SK-N-SH (cell line): ENCODE results near the gene NXPE3. TPM values are rescaled to one million over a fixed set of nuclear protein-coding genes. Genes with fewer than 3 reads are reported as not detected.
"Not testable (repeated sequence)": the region's sequence is repeated elsewhere in the genome, so short reads cannot be mapped to it uniquely, and the experiment has no call there.

ENCODE experiments used
- CTCF ChIA-PET: fragments of 300-600, 350-600 bp; formaldehyde crosslinking; extraction: SDS; loops from one replicate; lab custom pipeline; 2021; lab: Yijun Ruan, JAX
- POLR2A ChIA-PET: fragments of 350-600 bp; sonication (Branson Sonifier 250); formaldehyde crosslinking; extraction: SDS; loops from one replicate; lab custom pipeline; 2020; ENCODE audit warnings: antibody characterized with exemption, inconsistent platforms; lab: Yijun Ruan, JAX
- DNase-seq: peaks from one replicate; pipeline ENCODE4 v3.0.0; 2012
- H2AFZ ChIP-seq: fragments of 200-600 bp; sonication (generic); 2 replicates; pipeline ENCODE4 v1.8.1; 2016; ENCODE audit warnings: antibody characterized with exemption, mild to moderate bottlenecking, low read depth
- H3F3A ChIP-seq: fragments of 200-600 bp; sonication (generic); replicated peaks from 2 replicates; pipeline ENCODE3; 2016; ENCODE audit warnings: antibody characterized with exemption, mild to moderate bottlenecking; ENCODE audit not compliant: insufficient read depth
- H3K27ac ChIP-seq, 2 experiments: fragments of 200-500 bp in 1 of 2; fragments of 200-600 bp in 1 of 2; sonication (Bioruptor generic) in 1 of 2; sonication (generic), shearing (Covaris generic) in 1 of 2; 2 replicates each; pipeline versions ENCODE4 v1.5.1 to v1.6.1; 2014 to 2016; ENCODE audit warnings: low read depth in 2 of 2, inconsistent platforms in 1 of 2, low read length in 1 of 2, mild to moderate bottlenecking in 1 of 2, mixed read lengths in 1 of 2
- H3K27me3 ChIP-seq: fragments of 200-600 bp; sonication (generic), shearing (Covaris generic); 2 replicates; pipeline ENCODE4 v1.6.1; 2016; ENCODE audit warnings: mixed run types; ENCODE audit not compliant: insufficient read depth
- H3K36me3 ChIP-seq, 2 experiments: fragments of 200-500 bp in 1 of 2; fragments of 200-600 bp in 1 of 2; sonication (Bioruptor generic) in 1 of 2; sonication (generic) in 1 of 2; replicated peaks in 1 of 2; 2 replicates each; pipeline versions ENCODE3 to v1.5.1; 2014 to 2016; ENCODE audit warnings: low read length in 1 of 2, mild to moderate bottlenecking in 1 of 2; ENCODE audit not compliant: insufficient read depth in 2 of 2, control insufficient read depth in 1 of 2
- H3K4me1 ChIP-seq, 2 experiments: fragments of 200-500 bp in 1 of 2; fragments of 200-600 bp in 1 of 2; sonication (Bioruptor generic) in 1 of 2; sonication (generic), shearing (Covaris generic) in 1 of 2; 2 replicates each; pipeline versions ENCODE4 v1.5.1 to v1.6.1; 2014 to 2016; ENCODE audit warnings: low read depth in 1 of 2, low read length in 1 of 2, mixed run types in 1 of 2; ENCODE audit not compliant: insufficient read depth in 2 of 2, control insufficient read depth in 1 of 2
- H3K4me2 ChIP-seq: fragments of 200-600 bp; sonication (generic), shearing (Covaris generic); 2 replicates; pipeline ENCODE4 v1.6.1; 2017; ENCODE audit warnings: mixed run types
- H3K4me3 ChIP-seq, 2 experiments: fragments of 200-500 bp in 1 of 2; fragments of 200-600 bp in 1 of 2; sonication (Bioruptor generic) in 1 of 2; sonication (generic), shearing (Covaris generic) in 1 of 2; 2 replicates each; pipeline versions ENCODE4 v1.5.1 to v1.8.1; 2014 to 2016; ENCODE audit warnings: low read depth in 2 of 2, inconsistent platforms in 1 of 2, low read length in 1 of 2, mild to moderate bottlenecking in 1 of 2, mixed read lengths in 1 of 2, moderate library complexity in 1 of 2
- H3K79me2 ChIP-seq: fragments of 200-600 bp; sonication (generic); 2 replicates; pipeline ENCODE4 v1.8.1; 2017; ENCODE audit warnings: mild to moderate bottlenecking; ENCODE audit not compliant: insufficient read depth
- H3K9ac ChIP-seq: fragments of 200-600 bp; sonication (generic); 2 replicates; pipeline ENCODE4 v1.6.1; 2017; ENCODE audit warnings: mixed run types
- H3K9me2 ChIP-seq: fragments of 200-600 bp; sonication (generic); 2 replicates; pipeline ENCODE4 v1.6.1; 2017; ENCODE audit warnings: mixed run types
- H3K9me3 ChIP-seq: fragments of 200-600 bp; sonication (generic); 2 replicates; pipeline ENCODE4 v1.6.1; 2017; ENCODE audit warnings: mixed run types, mild to moderate bottlenecking, moderate library complexity
- H4K20me1 ChIP-seq: fragments of 200-600 bp; sonication (generic); 2 replicates; pipeline ENCODE4 v1.6.1; 2017; ENCODE audit warnings: mild to moderate bottlenecking, mixed run types; ENCODE audit not compliant: insufficient read depth
- CHD2 ChIP-seq: fragments of 150-350 bp; IDR thresholded peaks from 2 replicates; pipeline ENCODE4 v1.6.1; 2018; ENCODE audit warnings: low read length; ENCODE audit not compliant: partially characterized antibody
- CTCF ChIP-seq: fragments of 200-600 bp; sonication (generic); IDR thresholded peaks from 2 replicates; pipeline ENCODE4 v1.6.1; 2017; ENCODE audit warnings: antibody characterized with exemption, mild to moderate bottlenecking, moderate library complexity
- FOXM1 ChIP-seq: IDR thresholded peaks from 2 replicates; pipeline ENCODE4 v1.4.0; 2012; ENCODE audit warnings: low read depth, mild to moderate bottlenecking
- JUND ChIP-seq: IDR thresholded peaks from 2 replicates; pipeline ENCODE4 v1.4.0; 2012
- MXI1 ChIP-seq: IDR thresholded peaks from 2 replicates; pipeline ENCODE4 v1.6.1; 2012; ENCODE audit warnings: mild to moderate bottlenecking, low read depth, low read length, improper control_type of control experiment
- NFIC ChIP-seq: IDR thresholded peaks from 2 replicates; pipeline ENCODE4 v1.4.0; 2012; ENCODE audit warnings: borderline replicate concordance
- REST ChIP-seq: IDR thresholded peaks from 2 replicates; pipeline ENCODE4 v1.6.1; 2012; ENCODE audit warnings: mild to moderate bottlenecking, low read depth, low read length, moderate library complexity
- SIN3A ChIP-seq: IDR thresholded peaks from 2 replicates; pipeline ENCODE4 v1.6.1; 2012; ENCODE audit warnings: low read depth, mild to moderate bottlenecking, low read length, moderate library complexity, borderline replicate concordance
- TAF1 ChIP-seq: IDR thresholded peaks from 2 replicates; pipeline ENCODE4 v1.6.1; 2012; ENCODE audit warnings: low read depth, mild to moderate bottlenecking, low read length, moderate library complexity, borderline replicate concordance
- YY1 ChIP-seq: IDR thresholded peaks from 2 replicates; pipeline ENCODE4 v1.4.0; 2012; ENCODE audit warnings: low read depth, mild to moderate bottlenecking
- WGBS: methylation state at CpG from one replicate; pipeline ENCODE4 v1.1.6; 2017; ENCODE audit warnings: low lambda C conversion rate; 5-methylcytosine and 5-hydroxymethylcytosine counted together
- polyA plus RNA-seq, 3 experiments: library from polyadenylated mRNA; depleted of rRNA; stranded (reverse); fragments of >200 nt; gene quantifications; 2 replicates each; pipeline ENCODE4 v1.2.3, GENCODE V29; 2012

The NXPE3 gene
- polyA plus RNA-seq, 1 of the 3 experiments (the other 2 are of a cell fraction) = 21.3 TPM

GRCh38 chr3:101762041-101762646 is 16.9 kb upstream of the NXPE3 start:
- no peaks in the 10 kb centered on the region for H3K9me3 ChIP-seq
- CTCF ChIA-PET = no interaction called here
- H4K20me1 ChIP-seq = no peaks in the 10 kb centered on the region
- H3K36me3 ChIP-seq = peaks cover 58 to 66% of the 10 kb centered on the region in 2 experiments
- no peaks in the 10 kb centered on the region for H3K27me3 ChIP-seq
- H2AFZ ChIP-seq = no peak overlapping the region
- no peak for DNase-seq
- no peak overlapping the region; a peak in 1 of 4 replicates for H3K27ac ChIP-seq
- peaks cover 8% of the 10 kb centered on the region; the same call in 1 of the 2 replicates for H3K79me2 ChIP-seq
- no peak overlapping the region for H3K4me3 ChIP-seq
- H3K9me2 ChIP-seq = no peaks in the 10 kb centered on the region
- TF ChIP-seq MXI1 = no peak
- no peak for TF ChIP-seq SIN3A
- TF ChIP-seq CHD2 = no peak
- no peak for TF ChIP-seq CTCF
- TF ChIP-seq TAF1 = no peak
- no peak for TF ChIP-seq REST
- no peak for TF ChIP-seq NFIC
- no peak for TF ChIP-seq YY1
- no peak for TF ChIP-seq FOXM1
- TF ChIP-seq JUND = no peak
- POLR2A ChIA-PET = no interaction called here
- no peak overlapping the region for H3K4me2 ChIP-seq
- peaks cover 3% of the 10 kb centered on the region for H3F3A ChIP-seq
- H3K9ac ChIP-seq = no peak overlapping the region
- WGBS = 89% methylated on average over 3 of the region's 3 CpGs
- H3K4me1 ChIP-seq = peaks cover 0 to 2% of the 10 kb centered on the region in 2 experiments; a peak in 3 of 4 replicates

GRCh38 chr3:101777745-101778281 is 1.2 kb upstream of the NXPE3 start:
- H3K4me2 ChIP-seq, POLR2A ChIA-PET, H3K9ac ChIP-seq, H3K9me3 ChIP-seq, H2AFZ ChIP-seq, H3K27ac ChIP-seq, H3K27me3 ChIP-seq, H4K20me1 ChIP-seq, H3K4me3 ChIP-seq, CTCF ChIA-PET, DNase-seq, H3K9me2 ChIP-seq: not testable (repeated sequence)
- peaks cover 0 to 22% of the 10 kb centered on the region in 2 experiments; a peak in 2 of 4 replicates for H3K4me1 ChIP-seq
- H3K36me3 ChIP-seq = peaks cover 0 to 13% of the 10 kb centered on the region in 2 experiments
- H3K79me2 ChIP-seq = peaks cover 29% of the 10 kb centered on the region
- H3F3A ChIP-seq = peaks cover 14% of the 10 kb centered on the region
- WGBS = 93% methylated on average over 6 of the region's 6 CpGs
